Osteoblast (primary cell): ENCODE data around the gene ADNP2. TPM values are rescaled to one million over a fixed set of nuclear protein-coding genes. Genes with fewer than 3 reads are reported as not detected.

ENCODE experiments used
- DNase-seq: peaks from one replicate; pipeline ENCODE4 v3.0.0; 2011; ENCODE audit warnings: low spot score, mixed read lengths; ENCODE audit not compliant: insufficient read length; ENCODE audit errors: missing footprints
- H2AFZ ChIP-seq: 2 replicates; pipeline ENCODE4 v1.6.0; 2011; ENCODE audit warnings: mild to moderate bottlenecking, low read length
- H3K27ac ChIP-seq: 2 replicates; pipeline ENCODE4 v1.5.1; 2011; ENCODE audit warnings: mild to moderate bottlenecking, low read depth, low read length, moderate library complexity
- H3K27me3 ChIP-seq: 2 replicates; pipeline ENCODE4 v1.6.0; 2012; ENCODE audit warnings: mild to moderate bottlenecking, control low read depth, inconsistent platforms, low read length, moderate library complexity; ENCODE audit not compliant: insufficient read depth
- H3K36me3 ChIP-seq: 2 replicates; pipeline ENCODE4 v1.5.1; 2011; ENCODE audit warnings: mild to moderate bottlenecking, low read length, control low read depth, moderate library complexity; ENCODE audit not compliant: insufficient read depth
- H3K4me1 ChIP-seq: 2 replicates; pipeline ENCODE4 v1.5.1; 2011; ENCODE audit warnings: mild to moderate bottlenecking, low read length, control low read depth, moderate library complexity; ENCODE audit not compliant: insufficient read depth
- H3K4me2 ChIP-seq: 2 replicates; pipeline ENCODE4 v1.6.0; 2011; ENCODE audit warnings: mild to moderate bottlenecking, low read length; ENCODE audit not compliant: insufficient read depth
- H3K4me3 ChIP-seq: fragments of 200-600 bp; sonication (generic); 3 replicates; pipeline ENCODE4 v1.5.1; 2012; ENCODE audit warnings: mild to moderate bottlenecking, low read length, inconsistent platforms; ENCODE audit not compliant: insufficient read depth
- H3K79me2 ChIP-seq: 2 replicates; pipeline ENCODE4 v1.6.0; 2012; ENCODE audit warnings: mild to moderate bottlenecking, low read length, control low read depth, inconsistent platforms; ENCODE audit not compliant: insufficient read depth
- H3K9me3 ChIP-seq: 2 replicates; pipeline ENCODE4 v1.5.1; 2011; ENCODE audit warnings: low read depth, low read length, control low read depth
- H4K20me1 ChIP-seq: 2 replicates; pipeline ENCODE4 v1.6.0; 2012; ENCODE audit warnings: mild to moderate bottlenecking, low read length, control low read depth; ENCODE audit not compliant: insufficient read depth
- total RNA-seq: library from RNA; depleted of rRNA; stranded (reverse); fragments of >200 nt; gene quantifications from 2 replicates; pipeline ENCODE4 v1.2.3, GENCODE V29; 2012
- TF ChIP-seq, protein P1 (sequence below): IDR thresholded peaks from 2 replicates; pipeline ENCODE4 v1.5.1; 2011; ENCODE audit warnings: mild to moderate bottlenecking, low read depth, low read length, moderate library complexity; ENCODE audit errors: extremely low read depth

The ADNP2 gene
- total RNA-seq, 1 donor = 22.1 TPM

DNA sequence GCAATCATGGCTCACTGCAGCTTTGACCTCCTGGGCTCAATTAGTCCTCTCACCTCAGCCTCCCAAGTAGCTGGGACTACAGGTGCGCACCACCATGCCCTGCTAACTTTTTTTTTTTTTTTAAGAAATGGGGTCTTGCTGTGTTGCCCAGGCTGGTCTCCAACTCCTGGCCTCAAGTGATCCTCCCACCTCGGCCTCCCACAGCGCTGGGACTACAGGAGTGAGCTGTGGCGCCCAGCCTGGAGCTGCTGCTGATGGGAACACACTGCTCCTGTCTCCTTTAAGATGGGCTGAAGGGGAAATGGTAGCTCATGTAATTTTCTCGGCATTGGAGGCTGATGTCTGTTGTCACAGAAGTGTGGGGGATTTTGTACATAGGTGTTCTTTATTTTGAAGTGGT, 34.9 kb upstream of the ADNP2 start:
- H3K4me2 ChIP-seq = no peak overlapping the region
- H3K27me3 ChIP-seq = no peaks in the 10 kb centered on the region
- no peaks in the 10 kb centered on the region for H3K36me3 ChIP-seq
- DNase-seq = no peak
- H3K4me1 ChIP-seq = no peaks in the 10 kb centered on the region
- no peak overlapping the region for H2AFZ ChIP-seq
- H3K4me3 ChIP-seq = no peak overlapping the region
- no peak overlapping the region for H3K27ac ChIP-seq
- H3K9me3 ChIP-seq = no peaks in the 10 kb centered on the region
- no peaks in the 10 kb centered on the region for H3K79me2 ChIP-seq
- no peaks in the 10 kb centered on the region for H4K20me1 ChIP-seq
- TF ChIP-seq, protein P1, sequence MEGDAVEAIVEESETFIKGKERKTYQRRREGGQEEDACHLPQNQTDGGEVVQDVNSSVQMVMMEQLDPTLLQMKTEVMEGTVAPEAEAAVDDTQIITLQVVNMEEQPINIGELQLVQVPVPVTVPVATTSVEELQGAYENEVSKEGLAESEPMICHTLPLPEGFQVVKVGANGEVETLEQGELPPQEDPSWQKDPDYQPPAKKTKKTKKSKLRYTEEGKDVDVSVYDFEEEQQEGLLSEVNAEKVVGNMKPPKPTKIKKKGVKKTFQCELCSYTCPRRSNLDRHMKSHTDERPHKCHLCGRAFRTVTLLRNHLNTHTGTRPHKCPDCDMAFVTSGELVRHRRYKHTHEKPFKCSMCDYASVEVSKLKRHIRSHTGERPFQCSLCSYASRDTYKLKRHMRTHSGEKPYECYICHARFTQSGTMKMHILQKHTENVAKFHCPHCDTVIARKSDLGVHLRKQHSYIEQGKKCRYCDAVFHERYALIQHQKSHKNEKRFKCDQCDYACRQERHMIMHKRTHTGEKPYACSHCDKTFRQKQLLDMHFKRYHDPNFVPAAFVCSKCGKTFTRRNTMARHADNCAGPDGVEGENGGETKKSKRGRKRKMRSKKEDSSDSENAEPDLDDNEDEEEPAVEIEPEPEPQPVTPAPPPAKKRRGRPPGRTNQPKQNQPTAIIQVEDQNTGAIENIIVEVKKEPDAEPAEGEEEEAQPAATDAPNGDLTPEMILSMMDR = no peak

DNA sequence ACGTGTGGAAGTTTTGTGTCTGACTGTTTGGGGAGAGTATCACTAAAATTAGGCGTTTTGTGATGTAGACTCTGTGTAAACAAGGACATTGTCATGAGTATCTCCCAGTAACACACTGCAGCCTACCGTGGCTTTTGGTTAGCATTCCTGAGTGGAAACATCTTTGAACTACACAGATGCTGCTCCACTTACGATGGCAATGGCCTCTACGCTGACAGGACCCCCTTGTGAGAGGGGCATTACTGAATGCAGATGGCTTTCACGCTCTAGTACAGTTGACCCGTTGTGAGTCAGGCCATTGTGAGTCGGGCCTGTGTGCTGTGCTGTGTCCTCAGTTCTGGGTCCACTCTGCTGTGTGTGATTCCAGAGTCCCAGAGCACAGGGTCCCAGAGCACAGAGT, 34.4 kb upstream of the ADNP2 start:
- Histone ChIP-seq H3K27me3 (peaks cover 1% of the 10 kb centered on the region), H3K9me3 (no peaks in the 10 kb centered on the region), H3K4me3 (no peak overlapping the region), H2AFZ (no peak overlapping the region), H3K4me2 (no peak overlapping the region), H3K4me1 (no peaks in the 10 kb centered on the region), H3K36me3 (no peaks in the 10 kb centered on the region), H4K20me1 (no peaks in the 10 kb centered on the region), H3K79me2 (no peaks in the 10 kb centered on the region), H3K27ac (no peak overlapping the region)
- TF ChIP-seq, protein P1 = no peak
- no peak for DNase-seq

DNA sequence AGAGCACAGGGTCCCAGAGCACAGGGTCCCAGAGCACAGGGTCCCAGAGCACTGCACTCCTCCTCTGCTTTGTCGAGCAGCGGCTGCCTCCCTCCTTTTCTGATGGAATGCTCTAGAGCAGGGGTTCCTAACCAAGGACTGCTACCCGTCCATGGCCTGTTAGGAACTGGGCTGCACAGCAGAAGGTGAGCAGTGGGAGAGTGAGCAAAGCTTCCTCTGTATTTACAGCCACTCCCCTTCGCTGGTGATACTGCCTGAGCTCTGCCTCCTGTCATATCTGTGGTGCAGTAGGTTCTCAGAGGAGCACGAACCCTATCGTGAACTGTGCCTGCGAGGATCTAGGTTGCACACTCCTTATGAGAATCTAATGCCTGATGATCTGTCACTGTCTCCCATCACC, 33.1 kb upstream of the ADNP2 start:
- H4K20me1 ChIP-seq = no peaks in the 10 kb centered on the region
- H3K27ac ChIP-seq = no peak overlapping the region
- no peak overlapping the region for H3K4me2 ChIP-seq
- H3K4me3 ChIP-seq = no peak overlapping the region
- no peaks in the 10 kb centered on the region for H3K36me3 ChIP-seq
- TF ChIP-seq, protein P1 = no peak
- no peak for DNase-seq
- H3K9me3 ChIP-seq = no peaks in the 10 kb centered on the region
- H3K4me1 ChIP-seq = no peaks in the 10 kb centered on the region
- peaks cover 5% of the 10 kb centered on the region for H3K27me3 ChIP-seq
- no peak overlapping the region for H2AFZ ChIP-seq
- no peaks in the 10 kb centered on the region for H3K79me2 ChIP-seq

DNA sequence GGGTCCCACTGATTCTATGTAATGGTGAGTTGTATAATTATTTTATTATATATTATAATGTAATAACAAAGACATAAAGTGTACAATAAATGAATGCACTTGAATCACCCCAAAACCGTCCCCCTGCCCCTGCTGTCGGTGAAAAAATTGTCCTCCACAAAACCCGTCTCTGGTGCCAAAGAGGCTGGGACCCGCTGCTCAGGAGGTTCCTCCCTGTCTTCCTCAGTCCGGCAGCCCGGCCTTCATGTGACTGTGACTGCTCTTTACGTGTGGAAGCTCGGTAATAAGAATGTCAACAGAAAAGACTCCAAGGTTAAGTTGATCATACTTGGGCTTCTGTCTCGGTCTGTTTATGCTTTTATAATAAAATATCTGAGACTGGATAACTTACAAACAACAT, 32.7 kb upstream of the ADNP2 start:
- peak; percentile 32 for DNase-seq
- Histone ChIP-seq H3K4me1 (no peaks in the 10 kb centered on the region), H3K4me3 (no peak overlapping the region), H3K79me2 (no peaks in the 10 kb centered on the region), H2AFZ (no peak overlapping the region), H3K9me3 (no peaks in the 10 kb centered on the region), H4K20me1 (no peaks in the 10 kb centered on the region), H3K27ac (no peak overlapping the region), H3K27me3 (peaks cover 5% of the 10 kb centered on the region), H3K36me3 (no peaks in the 10 kb centered on the region), H3K4me2 (no peak overlapping the region)
- TF ChIP-seq, protein P1 = no peak
